ENCODE results near the gene RAD9A.
A peak's percentile ranks its signal among the peaks of the same experiment; 100 is the strongest.

Gene RAD9A

GRCh38 chr11:67364783-67365722 lies 26.7 kb upstream of the RAD9A start:
- peak; percentile 76 for FAIRE-seq
- TF ChIP-seq POLR2A (IDR thresholded peaks at IDR 0.05; ENCODE audit: low read depth, low read length) = no peak
- no peak for TF ChIP-seq TAF1 (IDR thresholded peaks at IDR 0.05; ENCODE audit: borderline replicate concordance, low read depth, low read length)
- TF ChIP-seq POLR2AphosphoS5 (IDR thresholded peaks at IDR 0.05; ENCODE audit: low read depth, low read length) = no peak

GRCh38 chr11:67365736-67366444 lies 25.9 kb upstream of the RAD9A start:
- DNase-seq (ENCODE audit: insufficient read length) = no peak
- TF ChIP-seq POLR2A (IDR thresholded peaks at IDR 0.05; ENCODE audit: low read depth, low read length) = no peak
- no peak for TF ChIP-seq TAF1 (IDR thresholded peaks at IDR 0.05; ENCODE audit: borderline replicate concordance, low read depth, low read length)
- no peak for TF ChIP-seq POLR2AphosphoS5 (IDR thresholded peaks at IDR 0.05; ENCODE audit: low read depth, low read length)
- no peak for FAIRE-seq

More at GRCh38 chr11:67364783-67365722, 26.7 kb upstream of the RAD9A start:
- no peak for DNase-seq (ENCODE audit: insufficient read length)

- TF ChIP-seq POLR2AphosphoS5 (IDR thresholded peaks at IDR 0.05; ENCODE audit: low read depth, low read length) = no peak
- TF ChIP-seq TAF1 (IDR thresholded peaks at IDR 0.05; ENCODE audit: borderline replicate concordance, low read depth, low read length) = no peak
- no peak for TF ChIP-seq POLR2A (IDR thresholded peaks at IDR 0.05; ENCODE audit: low read depth, low read length)
- FAIRE-seq (no peak), DNase-seq (ENCODE audit: insufficient read length) (no peak)
Measured at GRCh38 chr11:67366546-67366945, 25.2 kb upstream of the RAD9A start.

- TF ChIP-seq TAF1 (IDR thresholded peaks at IDR 0.05; ENCODE audit: borderline replicate concordance, low read depth, low read length) (no peak), POLR2AphosphoS5 (IDR thresholded peaks at IDR 0.05; ENCODE audit: low read depth, low read length) (no peak), POLR2A (IDR thresholded peaks at IDR 0.05; ENCODE audit: low read depth, low read length) (no peak)
- FAIRE-seq (no peak), DNase-seq (ENCODE audit: insufficient read length) (no peak)
Measured at GRCh38 chr11:67366961-67367760, 24.6 kb upstream of the RAD9A start.

GRCh38 chr11:67367761-67368227 lies 24.0 kb upstream of the RAD9A start:
- DNase-seq (ENCODE audit: insufficient read length) (no peak), FAIRE-seq (peak; percentile 73)
- TF ChIP-seq POLR2A (IDR thresholded peaks at IDR 0.05; ENCODE audit: low read depth, low read length) = no peak
- TF ChIP-seq POLR2AphosphoS5 (IDR thresholded peaks at IDR 0.05; ENCODE audit: low read depth, low read length) = no peak
- TF ChIP-seq TAF1 (IDR thresholded peaks at IDR 0.05; ENCODE audit: borderline replicate concordance, low read depth, low read length) = no peak

GRCh38 chr11:67368621-67369020 lies 23.2 kb upstream of the RAD9A start:
- DNase-seq (ENCODE audit: insufficient read length) = no peak
- peak; percentile 85 for FAIRE-seq
- TF ChIP-seq POLR2A (IDR thresholded peaks at IDR 0.05; ENCODE audit: low read depth, low read length) = no peak
- no peak for TF ChIP-seq TAF1 (IDR thresholded peaks at IDR 0.05; ENCODE audit: borderline replicate concordance, low read depth, low read length)
- TF ChIP-seq POLR2AphosphoS5 (IDR thresholded peaks at IDR 0.05; ENCODE audit: low read depth, low read length) = no peak

- TF ChIP-seq POLR2AphosphoS5 (IDR thresholded peaks at IDR 0.05; ENCODE audit: low read depth, low read length) = no peak
- no peak for TF ChIP-seq TAF1 (IDR thresholded peaks at IDR 0.05; ENCODE audit: borderline replicate concordance, low read depth, low read length)
- no peak for TF ChIP-seq POLR2A (IDR thresholded peaks at IDR 0.05; ENCODE audit: low read depth, low read length)
- DNase-seq (ENCODE audit: insufficient read length) (no peak), FAIRE-seq (no peak)
Measured at GRCh38 chr11:67369275-67369674, 22.5 kb upstream of the RAD9A start.

- no peak for TF ChIP-seq POLR2AphosphoS5 (IDR thresholded peaks at IDR 0.05; ENCODE audit: low read depth, low read length)
- no peak for TF ChIP-seq TAF1 (IDR thresholded peaks at IDR 0.05; ENCODE audit: borderline replicate concordance, low read depth, low read length)
- no peak for TF ChIP-seq POLR2A (IDR thresholded peaks at IDR 0.05; ENCODE audit: low read depth, low read length)
- FAIRE-seq = no peak
- no peak for DNase-seq (ENCODE audit: insufficient read length)
Measured at GRCh38 chr11:67369801-67370284, 21.9 kb upstream of the RAD9A start.

GRCh38 chr11:67370351-67371076 lies 21.3 kb upstream of the RAD9A start:
- peak; percentile 24 for FAIRE-seq
- no peak for TF ChIP-seq POLR2A (IDR thresholded peaks at IDR 0.05; ENCODE audit: low read depth, low read length)
- no peak for TF ChIP-seq TAF1 (IDR thresholded peaks at IDR 0.05; ENCODE audit: borderline replicate concordance, low read depth, low read length)
- no peak for TF ChIP-seq POLR2AphosphoS5 (IDR thresholded peaks at IDR 0.05; ENCODE audit: low read depth, low read length)
- no peak for DNase-seq (ENCODE audit: insufficient read length)

- FAIRE-seq (no peak), DNase-seq (ENCODE audit: insufficient read length) (peak; percentile 66)
- TF ChIP-seq TAF1 (IDR thresholded peaks at IDR 0.05; ENCODE audit: borderline replicate concordance, low read depth, low read length) (no peak), POLR2AphosphoS5 (IDR thresholded peaks at IDR 0.05; ENCODE audit: low read depth, low read length) (no peak), POLR2A (IDR thresholded peaks at IDR 0.05; ENCODE audit: low read depth, low read length) (no peak)
Measured at GRCh38 chr11:67371189-67371910, 20.4 kb upstream of the RAD9A start.

Measured in GM12892 (cell line).